Mucosa of rectum (tissue), 2 donors: ENCODE data around the gene EMC7.
"Not testable (repeated sequence)": the region's sequence is repeated elsewhere in the genome, so short reads cannot be mapped to it uniquely, and the experiment has no call there.

ENCODE experiments used
- H3K27ac ChIP-seq, 2 donors: one replicate each; pipeline ENCODE4 v1.7.0; 2013; ENCODE audit warnings: inconsistent platforms in 2 of 2, low read depth in 2 of 2, low read length in 2 of 2
- H3K27me3 ChIP-seq, 2 donors: one replicate each; pipeline ENCODE4 v1.7.0; 2013; ENCODE audit warnings: low read length in 2 of 2; ENCODE audit not compliant: control insufficient read depth in 2 of 2, insufficient read depth in 2 of 2
- H3K36me3 ChIP-seq, 2 donors: one replicate each; pipeline ENCODE4 v1.7.0; 2013; ENCODE audit warnings: low read length in 2 of 2; ENCODE audit not compliant: control insufficient read depth in 2 of 2, insufficient read depth in 2 of 2
- H3K4me1 ChIP-seq, 2 donors: one replicate each; pipeline ENCODE4 v1.7.0; 2013; ENCODE audit warnings: low read length in 2 of 2, mild to moderate bottlenecking in 1 of 2; ENCODE audit not compliant: control insufficient read depth in 2 of 2, insufficient read depth in 2 of 2
- H3K4me3 ChIP-seq, 2 donors: one replicate each; pipeline ENCODE4 v1.7.0; 2013; ENCODE audit warnings: low read length in 2 of 2
- H3K9ac ChIP-seq, 2 donors: one replicate each; pipeline ENCODE4 v1.7.0; 2013; ENCODE audit warnings: low read length in 2 of 2, low read depth in 1 of 2, mild to moderate bottlenecking in 1 of 2
- H3K9me3 ChIP-seq, 2 donors: one replicate each; pipeline ENCODE4 v1.7.0; 2013; ENCODE audit warnings: low read length in 2 of 2; ENCODE audit not compliant: control insufficient read depth in 2 of 2
- donor health status: healthy.
- donor health status: Normal muscosa, but diverticular disease.

EMC7 gene

DNA sequence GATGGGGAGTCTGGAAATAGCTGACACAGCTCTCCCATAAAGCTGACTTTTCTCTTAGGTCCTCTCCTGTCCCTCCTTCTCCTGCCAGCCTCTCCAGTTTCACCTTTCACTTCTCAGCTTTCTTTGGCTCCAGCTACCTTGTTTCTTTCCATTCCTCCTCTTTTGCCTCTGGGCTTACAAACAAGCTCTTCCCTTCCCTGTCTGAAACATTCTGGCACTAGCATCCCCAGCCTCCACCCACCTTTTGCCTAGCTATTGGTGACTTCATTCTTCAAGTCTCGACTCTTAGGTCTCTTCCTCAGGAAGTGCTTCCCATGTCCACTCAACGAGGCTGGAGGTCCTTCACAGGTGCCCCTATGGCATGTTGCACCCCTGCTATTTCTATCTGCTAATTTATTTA is 42.2 kb downstream of the EMC7 start:
- peaks cover 2 to 3% of the 10 kb centered on the region in 2 donors for H3K4me1 ChIP-seq
- H3K36me3 ChIP-seq = no peaks in the 10 kb centered on the region
- no peak overlapping the region for H3K9ac ChIP-seq
- no peaks in the 10 kb centered on the region for H3K9me3 ChIP-seq
- no peak overlapping the region for H3K4me3 ChIP-seq
- no peaks in the 10 kb centered on the region for H3K27me3 ChIP-seq
- H3K27ac ChIP-seq = no peak overlapping the region

GRCh38 chr15:34056911-34057310 is 44.8 kb downstream of the EMC7 start:
- Histone ChIP-seq H3K27me3 (no peaks in the 10 kb centered on the region), H3K4me3 (no peak overlapping the region), H3K4me1 (peaks cover 2 to 3% of the 10 kb centered on the region in 2 donors), H3K9ac (no peak overlapping the region), H3K27ac (no peak overlapping the region), H3K36me3 (no peaks in the 10 kb centered on the region), H3K9me3 (no peaks in the 10 kb centered on the region)

- no peak overlapping the region for H3K4me3 ChIP-seq
- peaks cover 0 to 3% of the 10 kb centered on the region in 2 donors for H3K4me1 ChIP-seq
- H3K27ac ChIP-seq = no peak overlapping the region
- H3K9ac ChIP-seq = no peak overlapping the region
- no peaks in the 10 kb centered on the region for H3K27me3 ChIP-seq
- no peaks in the 10 kb centered on the region for H3K9me3 ChIP-seq
- no peaks in the 10 kb centered on the region for H3K36me3 ChIP-seq
Observed at GRCh38 chr15:34055868-34056595, 45.6 kb downstream of the EMC7 start.

DNA sequence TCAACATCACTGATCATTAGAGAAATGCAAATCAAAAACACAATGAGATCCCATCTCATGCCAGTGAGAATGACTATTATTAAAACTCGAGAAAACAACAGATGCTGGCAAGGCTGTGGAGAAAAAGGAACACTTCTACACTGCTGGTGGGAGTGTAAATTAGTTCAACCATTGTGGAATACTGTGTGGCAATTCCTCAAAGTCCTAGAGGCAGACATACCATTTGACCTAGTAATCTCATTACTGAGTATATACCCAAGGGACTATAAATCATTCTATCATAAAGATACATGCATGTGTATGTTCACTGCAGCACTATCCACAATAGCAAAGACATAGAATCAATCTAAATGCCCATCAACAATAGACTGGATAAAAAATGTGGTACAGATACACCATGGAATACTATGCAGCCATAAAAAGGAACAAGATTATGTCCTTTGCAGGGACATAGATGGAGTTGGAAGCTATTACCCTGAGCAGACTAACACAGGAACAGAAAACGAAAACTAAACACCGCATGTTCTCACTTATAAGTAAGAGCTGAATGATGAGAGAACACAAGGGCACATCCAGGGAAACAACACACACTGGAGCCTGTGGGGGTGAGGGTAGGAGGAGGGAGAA is 47.5 kb downstream of the EMC7 start:
- Histone ChIP-seq H3K27me3 (no peaks in the 10 kb centered on the region), H3K9me3 (no peaks in the 10 kb centered on the region), H3K27ac (no peak overlapping the region), H3K9ac (no peak overlapping the region), H3K4me3 (no peak overlapping the region), H3K36me3 (no peaks in the 10 kb centered on the region), H3K4me1 (peaks cover 0 to 3% of the 10 kb centered on the region in 2 donors)

DNA sequence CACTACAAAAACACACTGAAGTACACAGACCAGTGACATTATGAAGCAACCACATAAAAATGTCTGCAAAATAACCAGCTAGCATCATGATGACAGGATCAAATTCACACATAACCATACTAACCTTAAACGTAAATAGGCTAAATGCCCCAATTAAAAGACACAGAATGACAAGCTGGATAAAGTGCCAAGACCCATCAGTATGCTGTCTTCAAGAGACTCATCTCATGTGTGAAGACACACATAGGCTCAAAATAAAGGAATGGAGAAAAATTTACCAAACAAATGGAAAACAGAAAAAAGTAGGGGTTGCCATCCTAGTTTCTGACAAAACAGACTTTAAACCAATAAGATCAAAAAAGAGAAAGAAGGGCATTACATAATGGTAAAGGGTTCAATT is 51.3 kb downstream of the EMC7 start:
- H3K9ac ChIP-seq, H3K4me3 ChIP-seq, H3K36me3 ChIP-seq, H3K4me1 ChIP-seq, H3K27me3 ChIP-seq, H3K9me3 ChIP-seq, H3K27ac ChIP-seq: not testable (repeated sequence)

DNA sequence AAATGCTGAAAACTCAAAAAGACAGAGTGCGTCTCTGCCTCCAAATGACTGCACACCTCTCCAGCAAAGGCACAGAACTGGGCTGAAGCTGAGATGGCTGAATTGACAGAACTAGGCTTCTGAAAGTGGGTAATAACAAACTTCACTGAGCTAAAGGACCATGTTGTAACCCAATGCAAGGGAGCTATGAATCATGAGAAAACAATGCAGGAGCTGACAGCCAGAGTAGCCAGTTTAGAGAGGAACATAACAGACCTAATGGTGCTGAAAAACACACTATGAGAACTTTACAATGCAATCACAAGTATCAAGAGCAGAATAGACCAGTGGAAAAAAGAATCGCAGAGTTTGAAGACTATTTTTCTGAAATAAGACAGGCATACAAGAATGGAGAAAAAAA is 52.5 kb downstream of the EMC7 start:
- no peaks in the 10 kb centered on the region for H3K4me1 ChIP-seq
- H3K27ac ChIP-seq = no peak overlapping the region
- H3K4me3 ChIP-seq = no peak overlapping the region
- no peaks in the 10 kb centered on the region for H3K36me3 ChIP-seq
- H3K9me3 ChIP-seq = no peaks in the 10 kb centered on the region
- no peaks in the 10 kb centered on the region for H3K27me3 ChIP-seq
- H3K9ac ChIP-seq = no peak overlapping the region

GRCh38 chr15:34047893-34048775 is 53.5 kb downstream of the EMC7 start:
- Histone ChIP-seq H3K9me3 (no peaks in the 10 kb centered on the region), H3K27ac (no peak overlapping the region), H3K4me1 (no peaks in the 10 kb centered on the region), H3K4me3 (no peak overlapping the region), H3K27me3 (no peaks in the 10 kb centered on the region), H3K9ac (no peak overlapping the region), H3K36me3 (no peaks in the 10 kb centered on the region)

DNA sequence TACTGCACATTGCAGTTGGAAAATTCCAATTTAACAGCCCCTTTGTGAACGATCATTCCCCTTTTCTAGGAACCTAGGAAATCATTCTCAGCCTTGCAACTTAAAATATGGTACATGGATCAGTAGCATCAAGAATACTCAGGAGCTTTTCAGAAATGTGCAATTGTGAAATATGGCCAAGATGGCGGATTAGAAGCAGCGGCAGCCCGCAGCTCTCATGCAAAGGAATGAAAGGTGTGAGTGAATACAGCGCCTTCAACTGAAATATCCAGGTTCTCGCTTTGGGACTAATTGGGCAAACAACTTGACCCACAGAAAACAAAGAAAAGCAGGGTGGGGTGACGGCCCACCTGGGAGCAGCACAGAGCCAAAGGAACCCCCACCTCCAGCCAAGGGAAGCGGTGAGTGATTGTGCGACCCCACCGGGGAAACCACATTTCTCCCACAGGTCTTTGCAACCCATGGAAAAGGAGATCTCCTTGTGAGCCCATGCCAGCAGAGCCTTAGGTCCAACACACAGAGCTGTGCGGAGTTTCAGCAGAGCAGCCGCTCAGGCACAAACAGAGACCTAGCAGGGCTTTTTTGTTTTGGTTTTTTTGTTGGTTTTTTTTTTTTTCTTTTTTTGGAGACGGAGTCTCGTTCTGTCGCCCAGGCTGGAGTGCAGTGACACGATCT is 55.1 kb downstream of the EMC7 start:
- no peak overlapping the region for H3K27ac ChIP-seq
- no peak overlapping the region for H3K4me3 ChIP-seq
- no peaks in the 10 kb centered on the region for H3K27me3 ChIP-seq
- H3K4me1 ChIP-seq = no peaks in the 10 kb centered on the region
- no peak overlapping the region for H3K9ac ChIP-seq
- no peaks in the 10 kb centered on the region for H3K9me3 ChIP-seq
- H3K36me3 ChIP-seq = no peaks in the 10 kb centered on the region

GRCh38 chr15:34043813-34044212 is 57.8 kb downstream of the EMC7 start:
- Histone ChIP-seq H3K9me3 (no peaks in the 10 kb centered on the region), H3K9ac (no peak overlapping the region), H3K36me3 (no peaks in the 10 kb centered on the region), H3K4me3 (no peak overlapping the region), H3K27me3 (no peaks in the 10 kb centered on the region), H3K27ac (no peak overlapping the region), H3K4me1 (peaks cover 7 to 11% of the 10 kb centered on the region in 2 donors)

DNA sequence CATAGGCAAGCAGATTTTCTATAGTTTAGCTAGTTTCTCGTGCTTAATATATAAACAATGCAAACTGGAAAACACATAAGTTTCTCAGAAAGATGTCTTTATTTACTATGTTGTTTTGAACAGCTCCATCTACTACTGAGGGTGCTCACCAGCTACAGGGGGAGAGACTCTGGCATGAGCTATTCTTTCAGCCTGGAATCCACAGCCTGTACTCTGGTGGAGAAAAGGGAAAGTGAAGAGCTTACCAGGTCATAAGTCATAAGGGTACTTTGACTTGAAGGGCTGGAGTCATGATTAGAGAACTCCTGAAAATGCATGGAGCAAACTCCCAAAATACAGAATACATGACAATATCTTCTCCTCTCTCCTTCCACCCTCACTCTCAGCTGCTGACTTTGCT is 58.3 kb downstream of the EMC7 start:
- no peaks in the 10 kb centered on the region for H3K9me3 ChIP-seq
- H3K27me3 ChIP-seq = no peaks in the 10 kb centered on the region
- H3K9ac ChIP-seq = no peak overlapping the region
- no peak overlapping the region for H3K4me3 ChIP-seq
- peaks cover 7 to 11% of the 10 kb centered on the region in 2 donors for H3K4me1 ChIP-seq
- H3K27ac ChIP-seq = no peak overlapping the region
- no peaks in the 10 kb centered on the region for H3K36me3 ChIP-seq
